A549 (cell line): ENCODE data around the gene ZNF827. TPM values are rescaled to one million over a fixed set of nuclear protein-coding genes. Genes with fewer than 3 reads are reported as not detected.

Experiments used
- ATAC-seq, 2 experiments: fragments of 200-7000 bp in 1 of 2; fragments of >200 bp in 1 of 2; cut with Nextera tagmentation in 1 of 2; cut with Tn5 transposase in 1 of 2; 3 replicates each; pipeline versions ENCODE4 v1.8.0 to v1.9.1; 2018 to 2020; ENCODE audit warnings: mild to moderate bottlenecking in 1 of 2, moderate library complexity in 1 of 2
- CTCF ChIA-PET: fragments of 300-600 bp; sonication (Branson Sonifier 250); formaldehyde crosslinking; extraction: SDS; loops from one replicate; lab custom pipeline; 2021; ENCODE audit warnings: antibody characterized with exemption, inconsistent platforms; lab: Yijun Ruan, JAX
- POLR2A ChIA-PET: fragments of 350-600 bp; formaldehyde crosslinking; extraction: SDS; loops from one replicate; lab custom pipeline; 2021; ENCODE audit warnings: antibody characterized with exemption, inconsistent platforms; lab: Yijun Ruan, JAX
- DNase-seq, 2 experiments: peaks; one replicate each; pipeline versions ENCODE4 v3.0.0 to v3.0.0-alpha.2; 2011 to 2016; ENCODE audit warnings: low read depth in 1 of 2, low spot score in 1 of 2
- FAIRE-seq: peaks from 2 replicates; lab custom pipeline; 2011; peaks lifted over from hg19 to GRCh38; lab: Jason Lieb, UNC
- H3K27ac ChIP-seq, 2 experiments: fragments of >200 bp; sonication (Bioruptor Twin); formaldehyde crosslinking; 3 replicates each; pipeline ENCODE4 v1.5.1; 2016 to 2017
- H3K4me1 ChIP-seq: fragments of >200 bp; sonication (Bioruptor Twin); formaldehyde crosslinking; 3 replicates; pipeline ENCODE4 v1.6.1; 2016
- H3K4me2 ChIP-seq: fragments of >200 bp; sonication (Bioruptor Twin); formaldehyde crosslinking; 3 replicates; pipeline ENCODE4 v1.6.1; 2016
- H3K4me3 ChIP-seq: fragments of >200 bp; sonication (Bioruptor Twin); formaldehyde crosslinking; 3 replicates; pipeline ENCODE4 v1.5.1; 2016
- H3K9me3 ChIP-seq: fragments of >200 bp; sonication (Bioruptor Twin); formaldehyde crosslinking; 3 replicates; pipeline ENCODE4 v1.6.1; 2016
- BHLHE40 ChIP-seq: IDR thresholded peaks from 2 replicates; pipeline ENCODE4 v1.6.1; 2012; ENCODE audit warnings: low read depth, low read length, inconsistent platforms
- CBX2 ChIP-seq: fragments of 200-600 bp; sonication (generic); IDR thresholded peaks from 2 replicates; pipeline ENCODE4 v1.6.1; 2016; ENCODE audit warnings: low read depth, mild to moderate bottlenecking, borderline replicate concordance
- CBX8 ChIP-seq: fragments of 200-600 bp; sonication (generic); IDR thresholded peaks from 2 replicates; pipeline ENCODE4 v1.6.1; 2016
- CHD2 ChIP-seq: fragments of 150-350 bp; IDR thresholded peaks from 2 replicates; pipeline ENCODE4 v1.6.1; 2014; ENCODE audit warnings: low read length; ENCODE audit not compliant: partially characterized antibody
- CHD4 ChIP-seq: fragments of 200-600 bp; sonication (generic); IDR thresholded peaks from 2 replicates; pipeline ENCODE4 v1.6.1; 2016; ENCODE audit warnings: antibody characterized with exemption, mild to moderate bottlenecking, borderline replicate concordance
- EHF ChIP-seq: fragments of 250-450 bp; sonication (Bioruptor Pico); IDR thresholded peaks from 2 replicates; pipeline ENCODE4 v1.5.0; 2020; ENCODE audit warnings: mild to moderate bottlenecking
- ELK1 ChIP-seq: fragments of 150-350 bp; IDR thresholded peaks from 2 replicates; pipeline ENCODE4 v1.6.1; 2014; ENCODE audit warnings: low read depth, mild to moderate bottlenecking, low read length
- EP300 ChIP-seq, 2 experiments: fragments of >200 bp; sonication (Bioruptor Twin); formaldehyde crosslinking; IDR thresholded peaks; 2 replicates in 1 of 2; 3 replicates in 1 of 2; pipeline ENCODE4 v1.6.1; 2016 to 2017
- ESRRA ChIP-seq: fragments of 150-350 bp; IDR thresholded peaks from 2 replicates; pipeline ENCODE4 v1.6.1; 2014; ENCODE audit warnings: mild to moderate bottlenecking, low read length, borderline replicate concordance
- FOXS1 ChIP-seq: fragments of 250-450 bp; sonication (Bioruptor Pico); IDR thresholded peaks from 2 replicates; pipeline ENCODE4 v1.5.0; 2020; ENCODE audit warnings: mild to moderate bottlenecking, moderate library complexity
- HDAC2 ChIP-seq: fragments of 200-600 bp; sonication (generic); IDR thresholded peaks from 2 replicates; pipeline ENCODE4 v1.6.1; 2016
- HEYL ChIP-seq: fragments of 250-450 bp; sonication (Bioruptor Pico); IDR thresholded peaks from 2 replicates; pipeline ENCODE4 v1.8.0; 2021; ENCODE audit warnings: mild to moderate bottlenecking, moderate library complexity
- HOXA7 ChIP-seq: fragments of 250-450 bp; sonication (Bioruptor Pico); IDR thresholded peaks from 2 replicates; pipeline ENCODE4 v1.5.0; 2020; ENCODE audit warnings: mild to moderate bottlenecking, moderate library complexity
- HOXB5 ChIP-seq: fragments of 250-450 bp; sonication (Bioruptor Pico); IDR thresholded peaks from 2 replicates; pipeline ENCODE4 v1.5.0; 2020; ENCODE audit warnings: mild to moderate bottlenecking, moderate library complexity
- JUNB ChIP-seq: fragments of >200 bp; sonication (Bioruptor Twin); formaldehyde crosslinking; IDR thresholded peaks from 2 replicates; pipeline ENCODE4 v1.6.1; 2016
- MAFK ChIP-seq: fragments of 450-650 bp; IDR thresholded peaks from 2 replicates; pipeline ENCODE4 v1.6.1; 2014; ENCODE audit not compliant: partially characterized antibody
- MAZ ChIP-seq: fragments of 150-350 bp; IDR thresholded peaks from 2 replicates; pipeline ENCODE4 v1.6.1; 2014; ENCODE audit warnings: antibody characterized with exemption, low read depth, low read length, borderline replicate concordance
- RAD21 ChIP-seq, 2 experiments: fragments of >200 bp in 1 of 2; sonication (Bioruptor Twin) in 1 of 2; formaldehyde crosslinking in 1 of 2; IDR thresholded peaks in 1 of 2; conservative IDR thresholded peaks in 1 of 2; 2 replicates in 1 of 2; 3 replicates in 1 of 2; pipeline ENCODE4 v1.6.1; 2012 to 2018; ENCODE audit warnings: inconsistent platforms in 1 of 2
- RCOR1 ChIP-seq: fragments of 150-350 bp; IDR thresholded peaks from 2 replicates; pipeline ENCODE4 v1.6.1; 2014; ENCODE audit warnings: antibody characterized with exemption, low read length, low read depth
- REST ChIP-seq: fragments of 200-600 bp; sonication (generic); IDR thresholded peaks from 2 replicates; pipeline ENCODE4 v1.6.1; 2016; ENCODE audit warnings: antibody characterized with exemption, mild to moderate bottlenecking, moderate library complexity
- SMC3 ChIP-seq: fragments of >200 bp; sonication (Bioruptor Twin); formaldehyde crosslinking; IDR thresholded peaks from 3 replicates; pipeline ENCODE4 v1.6.1; 2018; ENCODE audit warnings: inconsistent platforms
- TP53 ChIP-seq: fragments of 250-450 bp; sonication (Bioruptor Pico); IDR thresholded peaks from 2 replicates; pipeline ENCODE4 v1.5.0; 2021; ENCODE audit warnings: mild to moderate bottlenecking, moderate library complexity
- USF2 ChIP-seq: fragments of 450-650 bp; IDR thresholded peaks from 2 replicates; pipeline ENCODE4 v1.6.1; 2014; ENCODE audit warnings: antibody characterized with exemption
- ZFP36 ChIP-seq: fragments of 450-650 bp; IDR thresholded peaks from 2 replicates; pipeline ENCODE4 v1.6.1; 2014; ENCODE audit warnings: borderline replicate concordance; ENCODE audit not compliant: partially characterized antibody
- ZNF302 ChIP-seq: fragments of 250-450 bp; sonication (Bioruptor Pico); IDR thresholded peaks from 2 replicates; pipeline ENCODE4 v1.9.0; 2021; ENCODE audit warnings: inconsistent platforms, mild to moderate bottlenecking, moderate library complexity
- ZSCAN20 ChIP-seq: fragments of 250-450 bp; sonication (Bioruptor Pico); IDR thresholded peaks from 2 replicates; pipeline ENCODE4 v1.8.0; 2022; ENCODE audit warnings: mild to moderate bottlenecking, moderate library complexity
- WGBS: methylation state at CpG from one replicate; pipeline ENCODE4 v1.1.6; 2017; ENCODE audit errors: missing lambda C conversion rate; 5-methylcytosine and 5-hydroxymethylcytosine counted together
- polyA plus RNA-seq, 4 experiments: library from polyadenylated mRNA; depleted of rRNA in 3 of 4; stranded (reverse); fragments of >200 nt; fragmentation: RNase III in 1 of 4; extraction: RNeasy Plus Mini Kit Qiagen cat#74134 plus additional on column Dnase treatment in 1 of 4; gene quantifications; 2 replicates in 3 of 4; 3 replicates in 1 of 4; pipeline ENCODE4 v1.2.3, GENCODE V29; 2011 to 2017
- TF ChIP-seq, protein P1 (sequence below): fragments of >200 bp; sonication (Bioruptor Twin); formaldehyde crosslinking; IDR thresholded peaks from 3 replicates; pipeline ENCODE4 v1.6.1; 2016
- TF ChIP-seq, protein P2 (sequence below): fragments of 250-450 bp; sonication (Bioruptor Pico); IDR thresholded peaks from 2 replicates; pipeline ENCODE4 v1.5.0; 2020; ENCODE audit warnings: low read depth, mild to moderate bottlenecking, moderate library complexity
- TF ChIP-seq, protein P3 (sequence below): IDR thresholded peaks from 2 replicates; pipeline ENCODE4 v1.6.1; 2012; ENCODE audit warnings: low read depth, borderline replicate concordance

Gene ZNF827
- polyA plus RNA-seq, 2 of the 4 experiments (the other 2 are of a cell fraction), result 3.8 to 4.2 TPM

- WGBS, result 88% methylated on average over 7 of the region's 7 CpGs
- Histone ChIP-seq H3K4me3 (no peak overlapping the region), H3K4me1 (no peaks in the 10 kb centered on the region), H3K27ac (no peak overlapping the region), H3K9me3 (no peaks in the 10 kb centered on the region), H3K4me2 (no peak overlapping the region)
- no peak for TF ChIP-seq SMC3
- no peak for TF ChIP-seq RCOR1
- no peak for TF ChIP-seq FOXS1 (CRISPR knock-in tag)
- TF ChIP-seq, protein P1, sequence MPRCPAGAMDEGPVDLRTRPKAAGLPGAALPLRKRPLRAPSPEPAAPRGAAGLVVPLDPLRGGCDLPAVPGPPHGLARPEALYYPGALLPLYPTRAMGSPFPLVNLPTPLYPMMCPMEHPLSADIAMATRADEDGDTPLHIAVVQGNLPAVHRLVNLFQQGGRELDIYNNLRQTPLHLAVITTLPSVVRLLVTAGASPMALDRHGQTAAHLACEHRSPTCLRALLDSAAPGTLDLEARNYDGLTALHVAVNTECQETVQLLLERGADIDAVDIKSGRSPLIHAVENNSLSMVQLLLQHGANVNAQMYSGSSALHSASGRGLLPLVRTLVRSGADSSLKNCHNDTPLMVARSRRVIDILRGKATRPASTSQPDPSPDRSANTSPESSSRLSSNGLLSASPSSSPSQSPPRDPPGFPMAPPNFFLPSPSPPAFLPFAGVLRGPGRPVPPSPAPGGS, result no peak
- TF ChIP-seq HEYL (CRISPR knock-in tag), result no peak
- no peak for TF ChIP-seq BHLHE40
- TF ChIP-seq ELK1, result no peak
- TF ChIP-seq CHD2, result no peak
- no peak for TF ChIP-seq MAZ
- TF ChIP-seq ZNF302 (CRISPR knock-in tag), result no peak
- no peak for TF ChIP-seq CBX2
- no peak for TF ChIP-seq EHF (CRISPR knock-in tag)
- no peak for TF ChIP-seq HOXB5
- no peak for TF ChIP-seq HOXA7 (CRISPR knock-in tag)
- TF ChIP-seq MAFK, result no peak
- TF ChIP-seq REST, result no peak
- TF ChIP-seq, protein P2, sequence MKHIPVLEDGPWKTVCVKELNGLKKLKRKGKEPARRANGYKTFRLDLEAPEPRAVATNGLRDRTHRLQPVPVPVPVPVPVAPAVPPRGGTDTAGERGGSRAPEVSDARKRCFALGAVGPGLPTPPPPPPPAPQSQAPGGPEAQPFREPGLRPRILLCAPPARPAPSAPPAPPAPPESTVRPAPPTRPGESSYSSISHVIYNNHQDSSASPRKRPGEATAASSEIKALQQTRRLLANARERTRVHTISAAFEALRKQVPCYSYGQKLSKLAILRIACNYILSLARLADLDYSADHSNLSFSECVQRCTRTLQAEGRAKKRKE, result no peak
- no peak for TF ChIP-seq HDAC2
- TF ChIP-seq ESRRA, result no peak
- ATAC-seq (no peak), FAIRE-seq (no peak), DNase-seq (no peak)
- POLR2A ChIA-PET, result no interaction called here
- CTCF ChIA-PET, result no interaction called here
Observed at GRCh38 chr4:145927030-145927429, 11.6 kb downstream of the ZNF827 start.

DNA sequence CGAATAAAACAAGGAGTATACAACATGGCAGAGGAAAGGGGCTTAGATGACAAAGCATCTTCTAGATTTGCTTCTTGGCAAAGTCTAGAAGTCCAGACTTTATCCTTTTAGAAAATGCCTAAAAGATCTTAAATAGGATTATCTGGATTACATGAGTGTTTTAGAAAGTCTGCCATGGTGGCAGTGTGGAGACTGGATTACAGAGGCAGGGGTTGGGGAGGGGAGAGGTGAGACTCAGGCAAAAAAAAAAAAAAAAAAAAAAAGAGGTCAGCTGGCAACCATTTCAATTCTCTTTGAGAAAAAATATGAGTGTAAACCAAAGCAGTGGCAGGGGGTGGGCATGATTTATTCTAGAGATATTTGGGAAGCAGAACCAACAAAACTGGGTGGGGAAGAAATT lies 17.4 kb downstream of the ZNF827 start:
- FAIRE-seq (no peak), DNase-seq (no peak), ATAC-seq (no peak)
- Histone ChIP-seq H3K4me1 (no peaks in the 10 kb centered on the region), H3K9me3 (no peaks in the 10 kb centered on the region), H3K27ac (no peak overlapping the region), H3K4me3 (no peak overlapping the region), H3K4me2 (no peak overlapping the region)
- POLR2A ChIA-PET, result no interaction called here
- CTCF ChIA-PET, result no interaction called here
- 81% methylated on average over 1 of the region's 1 CpG for WGBS
- TF ChIP-seq EP300 (IDR thresholded peaks at IDR 0.05) (no peak), ZFP36 (no peak), CBX2 (no peak), JUNB (no peak), ZSCAN20 (no peak), CBX8 (no peak), HEYL (CRISPR knock-in tag) (no peak), RAD21 (conservative IDR thresholded peaks at IDR 0.05 in 1 of 2, IDR thresholded peaks at IDR 0.05 in 1 of 2) (no peak), ELK1 (no peak), MAFK (no peak), CHD4 (no peak), ESRRA (no peak), ZNF302 (CRISPR knock-in tag) (no peak), TP53 (no peak), USF2 (no peak)
- TF ChIP-seq, protein P3, sequence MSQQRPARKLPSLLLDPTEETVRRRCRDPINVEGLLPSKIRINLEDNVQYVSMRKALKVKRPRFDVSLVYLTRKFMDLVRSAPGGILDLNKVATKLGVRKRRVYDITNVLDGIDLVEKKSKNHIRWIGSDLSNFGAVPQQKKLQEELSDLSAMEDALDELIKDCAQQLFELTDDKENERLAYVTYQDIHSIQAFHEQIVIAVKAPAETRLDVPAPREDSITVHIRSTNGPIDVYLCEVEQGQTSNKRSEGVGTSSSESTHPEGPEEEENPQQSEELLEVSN, result no peak
